Left lung (tissue), 10 donors: ENCODE results near the gene LAMA3. TPM values are rescaled to one million over a fixed set of nuclear protein-coding genes. Genes with fewer than 3 reads are reported as not detected.
A peak's percentile ranks its signal among the peaks of the same experiment; 100 is the strongest.

Experiments
- ATAC-seq: fragments of 200-7000 bp; cut with Tn5 transposase; one replicate; pipeline ENCODE4 v1.9.1; 2020; ENCODE audit warnings: moderate library complexity
- DNase-seq, 4 donors: peaks; one replicate each; pipeline ENCODE4 v3.0.0-alpha.2; 2013 to 2020
- H3K27ac ChIP-seq, 2 donors: fragments of 200-600 bp; sonication (generic) in 1 of 2; one replicate each; pipeline versions ENCODE4 v1.5.0 to v1.8.0; 2020 to 2021
- H3K27me3 ChIP-seq, 2 donors: fragments of 200-600 bp; sonication (generic) in 1 of 2; one replicate each; pipeline versions ENCODE4 v1.5.0 to v1.8.0; 2020 to 2021
- H3K36me3 ChIP-seq, 2 donors: fragments of 200-600 bp; sonication (generic) in 1 of 2; one replicate each; pipeline versions ENCODE4 v1.5.0 to v1.8.0; 2020 to 2021
- H3K4me1 ChIP-seq, 2 donors: fragments of 200-600 bp; one replicate each; pipeline ENCODE4 v1.8.0; 2021
- H3K4me3 ChIP-seq, 2 donors: fragments of 200-600 bp; sonication (generic) in 1 of 2; one replicate each; pipeline versions ENCODE4 v1.5.0 to v1.8.0; 2020 to 2021; ENCODE audit warnings: mild to moderate bottlenecking in 1 of 2
- H3K9me3 ChIP-seq, 2 donors: fragments of 200-600 bp; sonication (generic) in 1 of 2; one replicate each; pipeline versions ENCODE4 v1.5.0 to v1.8.0; 2020 to 2021
- intact Hi-C, 2 donors: fragments of 100-400 bp; cut with DNase I; formaldehyde crosslinking; loops; one replicate each; pipeline versions ENCODE4 v1.11.2 to v1.14.2; 2022
- polyA plus RNA-seq, 6 donors: library from polyadenylated mRNA; unstranded; fragments of 120-200 nt; gene quantifications; one replicate each; pipeline ENCODE4 v1.2.1, GENCODE V29; 2013; ENCODE audit not compliant: insufficient read length in 6 of 6
- total RNA-seq, 2 donors: library from RNA; stranded (reverse); fragmentation: NEBNext Ultra II Directional; extraction: Animal tissue kit (Norgen Biotek cat#: 25700); gene quantifications; one replicate each; pipeline ENCODE4 v1.2.1, GENCODE V29; 2021
- TF ChIP-seq, protein P1 (sequence below), 2 donors: fragments of 200-600 bp; sonication (generic) in 1 of 2; IDR thresholded peaks; one replicate each; pipeline versions ENCODE4 v1.5.0 to v1.8.0; 2021; ENCODE audit warnings: antibody characterized with exemption in 2 of 2
- donor health status: DM: no; HTN: yes; CAD: no.
- donor health status: DM: no; HTN: no; CAD: no.

LAMA3 gene
- total and polyA plus RNA-seq, 8 donors = 42.8 to 207 (median 140) TPM

DNA sequence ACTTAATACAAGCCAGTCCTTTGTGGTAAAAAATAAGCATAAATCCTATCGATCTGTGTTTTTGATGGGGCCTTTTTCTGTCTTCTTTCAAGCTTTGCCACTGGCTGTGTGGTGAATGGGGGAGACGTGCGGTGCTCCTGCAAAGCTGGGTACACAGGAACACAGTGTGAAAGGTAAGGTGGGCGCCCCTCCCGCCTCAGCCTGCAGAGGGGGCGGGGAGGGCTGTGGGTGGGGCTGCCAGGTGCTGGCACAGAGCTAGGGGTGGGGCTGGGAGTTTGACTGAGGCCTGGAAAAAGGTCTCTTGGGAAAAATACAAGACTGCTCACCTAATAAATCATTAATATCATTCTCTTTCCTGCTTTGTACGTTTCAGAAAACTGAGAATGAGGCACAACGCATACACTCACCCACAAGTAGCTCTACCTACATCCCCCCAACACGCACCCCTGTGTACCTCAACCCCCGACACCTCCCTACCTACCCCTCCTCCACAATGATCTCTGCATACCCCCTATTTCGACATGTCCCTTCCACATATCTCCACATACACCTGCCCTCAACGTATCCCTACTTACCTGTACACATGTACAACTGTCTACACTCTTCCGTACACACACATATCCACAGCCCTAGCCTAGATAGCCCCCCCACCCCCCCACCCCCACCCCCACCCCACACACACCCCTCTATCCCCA, 195.6 kb downstream of the LAMA3 start:
- Histone ChIP-seq H3K36me3 (no peaks in the 10 kb centered on the region), H3K4me1 (peaks cover 0 to 11% of the 10 kb centered on the region in 2 donors), H3K27ac (peak overlapping the region; percentile 19 to 49), H3K4me3 (no peak overlapping the region), H3K9me3 (no peaks in the 10 kb centered on the region), H3K27me3 (no peaks in the 10 kb centered on the region)
- intact Hi-C loops = no loop called here
- DNase-seq (peak in 1 of 4 donors; percentile 32), ATAC-seq (peak; percentile 77)
- TF ChIP-seq, protein P1, sequence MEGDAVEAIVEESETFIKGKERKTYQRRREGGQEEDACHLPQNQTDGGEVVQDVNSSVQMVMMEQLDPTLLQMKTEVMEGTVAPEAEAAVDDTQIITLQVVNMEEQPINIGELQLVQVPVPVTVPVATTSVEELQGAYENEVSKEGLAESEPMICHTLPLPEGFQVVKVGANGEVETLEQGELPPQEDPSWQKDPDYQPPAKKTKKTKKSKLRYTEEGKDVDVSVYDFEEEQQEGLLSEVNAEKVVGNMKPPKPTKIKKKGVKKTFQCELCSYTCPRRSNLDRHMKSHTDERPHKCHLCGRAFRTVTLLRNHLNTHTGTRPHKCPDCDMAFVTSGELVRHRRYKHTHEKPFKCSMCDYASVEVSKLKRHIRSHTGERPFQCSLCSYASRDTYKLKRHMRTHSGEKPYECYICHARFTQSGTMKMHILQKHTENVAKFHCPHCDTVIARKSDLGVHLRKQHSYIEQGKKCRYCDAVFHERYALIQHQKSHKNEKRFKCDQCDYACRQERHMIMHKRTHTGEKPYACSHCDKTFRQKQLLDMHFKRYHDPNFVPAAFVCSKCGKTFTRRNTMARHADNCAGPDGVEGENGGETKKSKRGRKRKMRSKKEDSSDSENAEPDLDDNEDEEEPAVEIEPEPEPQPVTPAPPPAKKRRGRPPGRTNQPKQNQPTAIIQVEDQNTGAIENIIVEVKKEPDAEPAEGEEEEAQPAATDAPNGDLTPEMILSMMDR (IDR thresholded peaks at IDR 0.05) = no peak

DNA sequence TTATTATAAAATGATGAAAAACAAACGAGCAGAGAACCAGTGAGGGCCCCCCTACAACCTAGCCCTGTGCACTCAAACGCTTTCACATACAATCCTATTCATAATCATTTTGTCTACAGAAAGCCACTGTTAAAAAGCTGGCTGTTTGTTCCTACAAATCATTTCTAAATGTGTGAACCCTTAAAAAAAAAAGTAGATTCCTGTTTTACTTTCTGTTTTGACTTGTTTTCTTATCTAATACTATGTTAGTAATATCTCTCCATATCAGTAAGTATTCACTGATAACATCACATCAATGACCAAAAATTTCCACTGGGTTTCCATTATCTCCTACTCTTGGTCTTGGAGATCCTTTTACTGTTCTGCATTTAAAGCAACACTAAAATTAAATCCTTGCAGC, 196.5 kb downstream of the LAMA3 start:
- H3K4me3 ChIP-seq = no peak overlapping the region
- H3K9me3 ChIP-seq = no peaks in the 10 kb centered on the region
- no peaks in the 10 kb centered on the region for H3K27me3 ChIP-seq
- no peak for ATAC-seq
- H3K36me3 ChIP-seq = no peaks in the 10 kb centered on the region
- TF ChIP-seq, protein P1 (IDR thresholded peaks at IDR 0.05) = no peak
- DNase-seq = no peak
- peaks cover 0 to 11% of the 10 kb centered on the region in 2 donors for H3K4me1 ChIP-seq
- intact Hi-C loops = no loop called here
- H3K27ac ChIP-seq = no peak overlapping the region

DNA sequence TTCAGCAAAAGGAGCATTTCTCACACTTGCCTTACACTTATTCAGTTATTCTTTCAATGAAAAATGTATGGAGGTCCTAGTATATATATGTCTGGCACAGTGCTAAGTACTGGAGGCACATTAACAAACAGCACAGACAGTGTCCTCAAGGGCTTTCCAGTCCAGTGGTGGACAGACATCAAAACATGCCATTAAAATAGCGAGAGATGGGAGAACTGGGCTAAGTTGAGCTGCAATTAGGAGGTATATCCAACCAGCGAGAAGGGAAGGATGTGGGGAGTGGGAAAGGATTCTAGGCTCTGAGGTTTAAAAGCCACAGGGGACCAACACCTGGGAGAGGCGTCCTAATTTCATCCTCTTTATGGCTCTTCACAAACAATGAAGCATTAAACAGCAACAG, 197.8 kb downstream of the LAMA3 start:
- H3K9me3 ChIP-seq = no peaks in the 10 kb centered on the region
- TF ChIP-seq, protein P1 (IDR thresholded peaks at IDR 0.05) = no peak

DNA sequence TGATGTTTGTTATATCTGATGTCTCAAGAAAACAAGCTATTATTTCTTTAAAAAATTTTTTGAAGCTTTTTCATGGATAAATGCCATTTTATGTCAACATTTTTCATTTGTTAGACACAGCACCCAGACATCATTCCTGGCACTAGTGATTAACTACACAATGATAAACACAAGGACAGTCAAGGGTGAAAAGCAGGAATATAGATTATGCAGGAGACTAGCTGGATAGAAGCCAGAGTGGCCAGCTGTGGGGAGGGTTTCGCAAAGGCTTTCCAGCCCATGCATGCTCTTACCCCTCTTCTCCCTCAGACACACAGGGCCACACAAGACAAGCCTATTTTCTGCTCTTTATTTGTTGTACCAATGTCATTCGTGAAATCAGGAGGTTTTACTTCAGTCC, 198.2 kb downstream of the LAMA3 start:
- no peak overlapping the region for H3K4me3 ChIP-seq
- no peaks in the 10 kb centered on the region for H3K27me3 ChIP-seq
- no peak overlapping the region for H3K27ac ChIP-seq
- TF ChIP-seq, protein P1 (IDR thresholded peaks at IDR 0.05) = no peak
- H3K36me3 ChIP-seq = no peaks in the 10 kb centered on the region
- intact Hi-C loops = no loop called here
- no peaks in the 10 kb centered on the region for H3K9me3 ChIP-seq
- no peak for ATAC-seq
- H3K4me1 ChIP-seq = peaks cover 0 to 11% of the 10 kb centered on the region in 2 donors
- DNase-seq = peak in 1 of 4 donors; percentile 11

More for the DNA sequence above, 197.8 kb downstream of the LAMA3 start:
- H3K4me3 ChIP-seq = no peak overlapping the region
- H3K4me1 ChIP-seq = peaks cover 0 to 11% of the 10 kb centered on the region in 2 donors
- ATAC-seq = no peak
- no peaks in the 10 kb centered on the region for H3K27me3 ChIP-seq
- no peak overlapping the region for H3K27ac ChIP-seq
- DNase-seq = no peak
- no peaks in the 10 kb centered on the region for H3K36me3 ChIP-seq
- intact Hi-C loops = no loop called here

- Histone ChIP-seq H3K36me3 (no peaks in the 10 kb centered on the region), H3K4me3 (no peak overlapping the region), H3K27ac (no peak overlapping the region), H3K4me1 (peaks cover 0 to 11% of the 10 kb centered on the region in 2 donors), H3K9me3 (no peaks in the 10 kb centered on the region), H3K27me3 (no peaks in the 10 kb centered on the region)
- intact Hi-C loops = no loop called here
- TF ChIP-seq, protein P1 (IDR thresholded peaks at IDR 0.05) = no peak
- ATAC-seq = no peak
- no peak for DNase-seq
Observed at GRCh38 chr18:23888881-23889280, 199.6 kb downstream of the LAMA3 start.
